ENCODE measurements around the gene SEC24B.

DNA sequence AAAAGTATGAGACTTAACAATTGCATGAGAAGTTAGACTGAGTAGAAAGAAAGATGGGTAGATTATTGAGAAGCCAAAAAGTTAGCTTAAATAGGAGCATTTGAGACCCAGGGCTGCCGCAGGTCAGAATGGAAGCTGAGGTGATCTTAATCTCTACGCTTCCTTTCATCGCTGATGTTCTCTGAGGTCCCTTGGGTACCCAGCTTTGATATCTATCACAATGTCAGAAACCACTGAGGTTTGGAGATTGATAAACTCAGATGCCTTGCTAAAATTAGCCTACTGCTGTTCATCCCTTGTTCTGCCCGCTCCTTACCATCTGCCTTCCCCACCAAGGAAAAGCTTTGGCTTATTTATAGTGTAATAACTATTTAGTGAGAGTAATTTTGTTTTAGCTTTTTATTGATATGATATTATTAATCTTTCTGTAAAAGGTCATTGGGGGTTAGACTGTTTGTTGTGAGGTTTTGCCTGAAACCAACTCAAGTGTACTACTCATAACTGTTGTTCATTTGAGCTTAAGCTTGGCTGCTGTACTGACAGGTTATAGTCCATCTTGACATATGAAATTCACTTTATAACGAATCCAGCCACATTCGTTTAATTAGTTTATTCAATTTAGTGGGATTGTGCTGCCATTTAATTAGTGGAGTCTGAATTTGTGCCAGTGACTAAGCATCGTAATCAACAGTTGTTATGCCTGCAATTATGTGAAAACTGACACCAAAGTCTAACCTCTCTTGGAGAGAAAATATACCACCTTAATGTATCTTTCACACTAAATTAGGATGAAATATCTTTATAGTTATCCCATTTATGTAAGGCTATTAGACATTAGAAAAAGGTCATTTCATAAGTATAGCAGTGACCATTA lies 141.6 kb downstream of the SEC24B start:
- TF ChIP-seq EP300 (IDR thresholded peaks at IDR 0.05; ENCODE audit: borderline replicate concordance) (no peak), CREB1 (IDR thresholded peaks at IDR 0.05; ENCODE audit: low read depth) (no peak), TAF1 (IDR thresholded peaks at IDR 0.05; ENCODE audit: low read depth) (no peak), TCF12 (IDR thresholded peaks at IDR 0.05; ENCODE audit: low read depth) (no peak), NFIC (IDR thresholded peaks at IDR 0.05) (no peak)
- TF ChIP-seq, protein P1, sequence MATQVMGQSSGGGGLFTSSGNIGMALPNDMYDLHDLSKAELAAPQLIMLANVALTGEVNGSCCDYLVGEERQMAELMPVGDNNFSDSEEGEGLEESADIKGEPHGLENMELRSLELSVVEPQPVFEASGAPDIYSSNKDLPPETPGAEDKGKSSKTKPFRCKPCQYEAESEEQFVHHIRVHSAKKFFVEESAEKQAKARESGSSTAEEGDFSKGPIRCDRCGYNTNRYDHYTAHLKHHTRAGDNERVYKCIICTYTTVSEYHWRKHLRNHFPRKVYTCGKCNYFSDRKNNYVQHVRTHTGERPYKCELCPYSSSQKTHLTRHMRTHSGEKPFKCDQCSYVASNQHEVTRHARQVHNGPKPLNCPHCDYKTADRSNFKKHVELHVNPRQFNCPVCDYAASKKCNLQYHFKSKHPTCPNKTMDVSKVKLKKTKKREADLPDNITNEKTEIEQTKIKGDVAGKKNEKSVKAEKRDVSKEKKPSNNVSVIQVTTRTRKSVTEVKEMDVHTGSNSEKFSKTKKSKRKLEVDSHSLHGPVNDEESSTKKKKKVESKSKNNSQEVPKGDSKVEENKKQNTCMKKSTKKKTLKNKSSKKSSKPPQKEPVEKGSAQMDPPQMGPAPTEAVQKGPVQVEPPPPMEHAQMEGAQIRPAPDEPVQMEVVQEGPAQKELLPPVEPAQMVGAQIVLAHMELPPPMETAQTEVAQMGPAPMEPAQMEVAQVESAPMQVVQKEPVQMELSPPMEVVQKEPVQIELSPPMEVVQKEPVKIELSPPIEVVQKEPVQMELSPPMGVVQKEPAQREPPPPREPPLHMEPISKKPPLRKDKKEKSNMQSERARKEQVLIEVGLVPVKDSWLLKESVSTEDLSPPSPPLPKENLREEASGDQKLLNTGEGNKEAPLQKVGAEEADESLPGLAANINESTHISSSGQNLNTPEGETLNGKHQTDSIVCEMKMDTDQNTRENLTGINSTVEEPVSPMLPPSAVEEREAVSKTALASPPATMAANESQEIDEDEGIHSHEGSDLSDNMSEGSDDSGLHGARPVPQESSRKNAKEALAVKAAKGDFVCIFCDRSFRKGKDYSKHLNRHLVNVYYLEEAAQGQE (IDR thresholded peaks at IDR 0.05; ENCODE audit: low read depth), result no peak

All from Ishikawa (cell line).